Prostate gland (tissue), 2 donors: ENCODE results near the gene CTNNBL1. TPM values are rescaled to one million over a fixed set of nuclear protein-coding genes. Genes with fewer than 3 reads are reported as not detected.

Experiments
- DNase-seq: peaks from one replicate; pipeline ENCODE4 v3.0.0-alpha.2; 2019; ENCODE audit warnings: low spot score
- H3K27ac ChIP-seq, 2 donors: fragments of 200-600 bp; sonication (generic); 2 replicates each; pipeline ENCODE4 v1.5.1; 2017 to 2019
- H3K27me3 ChIP-seq: fragments of 200-600 bp; sonication (generic); replicated peaks from 2 replicates; pipeline ENCODE4 v1.5.1; 2019; ENCODE audit not compliant: insufficient read depth
- H3K36me3 ChIP-seq, 2 donors: fragments of 200-600 bp; sonication (generic); 1 replicate in 1 of 2; 2 replicates in 1 of 2; pipeline versions ENCODE4 v1.5.1 to v1.8.1; 2017 to 2019
- H3K4me1 ChIP-seq: fragments of 200-600 bp; sonication (generic); replicated peaks from 2 replicates; pipeline ENCODE4 v1.5.1; 2019
- H3K4me3 ChIP-seq, 2 donors: fragments of 200-600 bp; sonication (generic); 2 replicates each; pipeline ENCODE4 v1.5.1; 2017 to 2019
- H3K9me3 ChIP-seq: fragments of 200-600 bp; sonication (generic); 2 replicates; pipeline ENCODE4 v1.5.1; 2017
- CTCF ChIP-seq, 4 experiments: fragments of 200-600 bp in 2 of 4; fragments of 450-650 bp in 2 of 4; sonication (generic) in 2 of 4; IDR thresholded peaks; 1 replicate in 3 of 4; 2 replicates in 1 of 4; pipeline ENCODE4 v1.5.1; 2016 to 2019; ENCODE audit warnings: antibody characterized with exemption in 4 of 4, mild to moderate bottlenecking in 2 of 4, moderate library complexity in 2 of 4
- POLR2A ChIP-seq: fragments of 450-650 bp; IDR thresholded peaks from one replicate; pipeline ENCODE4 v1.6.1; 2016; ENCODE audit warnings: antibody characterized with exemption, mild to moderate bottlenecking
- POLR2AphosphoS5 ChIP-seq: sonication (generic); formaldehyde crosslinking; IDR thresholded peaks from one replicate; pipeline ENCODE4 v1.6.1; 2017; ENCODE audit warnings: antibody characterized with exemption
- WGBS: methylation state at CpG from one replicate; pipeline ENCODE4 v1.1.5; 2018; 5-methylcytosine and 5-hydroxymethylcytosine counted together
- intact Hi-C: fragments of 100-400 bp; cut with DNase I; formaldehyde crosslinking; loops from one replicate; pipeline ENCODE4 v1.14.2; 2022
- total RNA-seq, 2 donors: library from RNA; depleted of rRNA; stranded (reverse); fragments of >200 nt; gene quantifications; one replicate each; pipeline ENCODE4 v1.1.0, GENCODE V29; 2016

The CTNNBL1 gene
- total RNA-seq, 2 donors from 2014 or later = 29.9 to 61.0 TPM

GRCh38 chr20:37898233-37899104 is 204.6 kb downstream of the CTNNBL1 start:
- WGBS = 15% methylated on average over 10 of the region's 10 CpGs
- Histone ChIP-seq H3K9me3 (no peaks in the 10 kb centered on the region), H3K27me3 (no peaks in the 10 kb centered on the region), H3K4me3 (no peak overlapping the region), H3K27ac (no peak overlapping the region), H3K36me3 (no peaks in the 10 kb centered on the region), H3K4me1 (peaks cover 4% of the 10 kb centered on the region)
- TF ChIP-seq POLR2A (no peak), POLR2AphosphoS5 (peak; percentile 40)
- DNase-seq = peak; percentile 32
- intact Hi-C loops = no loop called here

GRCh38 chr20:37899105-37900045 is 205.5 kb downstream of the CTNNBL1 start:
- Histone ChIP-seq H3K4me3 (no peak overlapping the region), H3K27ac (no peak overlapping the region), H3K36me3 (no peaks in the 10 kb centered on the region), H3K4me1 (peaks cover 4% of the 10 kb centered on the region), H3K27me3 (no peaks in the 10 kb centered on the region), H3K9me3 (no peaks in the 10 kb centered on the region)
- WGBS = 63% methylated on average over 8 of the region's 8 CpGs
- DNase-seq = no peak
- intact Hi-C loops = loop anchor here (5.0 kb wide), 1 partner anchor 93 kb away; no protein-coding TSS in a partner anchor
- TF ChIP-seq CTCF (IDR thresholded peaks at IDR 0.05) (no peak), POLR2A (no peak), POLR2AphosphoS5 (no peak)

- peaks cover 4% of the 10 kb centered on the region for H3K4me1 ChIP-seq
- TF ChIP-seq POLR2AphosphoS5 (no peak), CTCF (IDR thresholded peaks at IDR 0.05) (no peak), POLR2A (no peak)
- H3K27me3 ChIP-seq = no peaks in the 10 kb centered on the region
- H3K27ac ChIP-seq = no peak overlapping the region
- no peaks in the 10 kb centered on the region for H3K9me3 ChIP-seq
- no peaks in the 10 kb centered on the region for H3K36me3 ChIP-seq
- DNase-seq = no peak
- intact Hi-C loops = loop anchor here (5.0 kb wide), 1 partner anchor 91 kb away; no protein-coding TSS in a partner anchor
- WGBS = 24% methylated on average over 18 of the region's 18 CpGs
- H3K4me3 ChIP-seq = no peak overlapping the region
Measured at GRCh38 chr20:37901240-37901639, 207.4 kb downstream of the CTNNBL1 start.

GRCh38 chr20:37901654-37902503 is 208.0 kb downstream of the CTNNBL1 start:
- WGBS = 11% methylated on average over 38 of the region's 38 CpGs
- TF ChIP-seq CTCF (IDR thresholded peaks at IDR 0.05) = peak in 3 of 4 experiments; percentile 21 to 46 (median 38)
- no peak for TF ChIP-seq POLR2A
- no peak for TF ChIP-seq POLR2AphosphoS5
- Histone ChIP-seq H3K36me3 (no peaks in the 10 kb centered on the region), H3K27ac (no peak overlapping the region), H3K27me3 (no peaks in the 10 kb centered on the region), H3K4me1 (peaks cover 4% of the 10 kb centered on the region), H3K9me3 (no peaks in the 10 kb centered on the region), H3K4me3 (no peak overlapping the region)
- intact Hi-C loops = loop anchor here (5.0 kb wide), 1 partner anchor 90 kb away; no protein-coding TSS in a partner anchor
- DNase-seq = peak; percentile 41
